Measurements from ENCODE around the gene TANK.
"Not testable (repeated sequence)": the region's sequence is repeated elsewhere in the genome, so short reads cannot be mapped to it uniquely, and the experiment has no call there.

TANK gene

DNA sequence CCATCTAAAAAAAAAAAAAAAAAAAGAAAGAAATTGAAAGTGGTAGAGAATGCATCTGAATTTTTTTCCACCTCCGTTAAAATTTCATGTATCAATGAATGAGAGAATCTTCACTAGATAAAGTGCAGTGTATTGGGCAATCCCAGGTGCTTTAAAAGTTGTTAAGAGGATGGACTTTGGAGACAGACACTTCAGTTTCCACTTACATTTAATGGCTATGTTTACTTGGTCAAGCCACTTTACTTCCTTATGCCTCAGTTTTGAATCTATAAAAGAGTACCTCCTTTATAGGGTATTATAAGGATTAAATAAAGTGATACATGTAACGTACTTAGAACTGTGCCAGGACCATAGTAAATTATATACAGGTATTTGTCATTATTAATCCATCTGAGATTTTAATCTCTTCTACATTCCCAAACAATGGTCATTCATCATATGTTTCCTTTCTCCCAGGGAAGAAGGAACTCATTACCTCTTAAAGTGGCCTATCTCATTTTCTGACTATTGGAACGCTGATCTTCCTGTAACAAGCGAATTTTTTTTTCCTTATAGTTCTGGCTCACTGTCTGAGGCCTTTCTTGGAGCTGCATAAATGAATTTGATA, 29.1 kb upstream of the TANK start:
- TF ChIP-seq, protein P1, sequence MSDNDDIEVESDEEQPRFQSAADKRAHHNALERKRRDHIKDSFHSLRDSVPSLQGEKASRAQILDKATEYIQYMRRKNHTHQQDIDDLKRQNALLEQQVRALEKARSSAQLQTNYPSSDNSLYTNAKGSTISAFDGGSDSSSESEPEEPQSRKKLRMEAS (IDR thresholded peaks at IDR 0.05; ENCODE audit: low read depth, low read length) = no peak
- no peak for TF ChIP-seq POLR2A (IDR thresholded peaks at IDR 0.05; ENCODE audit: extremely low read depth, insufficient read length)
- TF ChIP-seq, protein P2, sequence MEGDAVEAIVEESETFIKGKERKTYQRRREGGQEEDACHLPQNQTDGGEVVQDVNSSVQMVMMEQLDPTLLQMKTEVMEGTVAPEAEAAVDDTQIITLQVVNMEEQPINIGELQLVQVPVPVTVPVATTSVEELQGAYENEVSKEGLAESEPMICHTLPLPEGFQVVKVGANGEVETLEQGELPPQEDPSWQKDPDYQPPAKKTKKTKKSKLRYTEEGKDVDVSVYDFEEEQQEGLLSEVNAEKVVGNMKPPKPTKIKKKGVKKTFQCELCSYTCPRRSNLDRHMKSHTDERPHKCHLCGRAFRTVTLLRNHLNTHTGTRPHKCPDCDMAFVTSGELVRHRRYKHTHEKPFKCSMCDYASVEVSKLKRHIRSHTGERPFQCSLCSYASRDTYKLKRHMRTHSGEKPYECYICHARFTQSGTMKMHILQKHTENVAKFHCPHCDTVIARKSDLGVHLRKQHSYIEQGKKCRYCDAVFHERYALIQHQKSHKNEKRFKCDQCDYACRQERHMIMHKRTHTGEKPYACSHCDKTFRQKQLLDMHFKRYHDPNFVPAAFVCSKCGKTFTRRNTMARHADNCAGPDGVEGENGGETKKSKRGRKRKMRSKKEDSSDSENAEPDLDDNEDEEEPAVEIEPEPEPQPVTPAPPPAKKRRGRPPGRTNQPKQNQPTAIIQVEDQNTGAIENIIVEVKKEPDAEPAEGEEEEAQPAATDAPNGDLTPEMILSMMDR (IDR thresholded peaks at IDR 0.05; ENCODE audit: low read depth, low read length) = no peak
- TF ChIP-seq MYC (IDR thresholded peaks at IDR 0.05; ENCODE audit: low read depth, low read length) = no peak
- no peak for DNase-seq (ENCODE audit: low read depth)
- no peak overlapping the region for H3K4me3 ChIP-seq (ENCODE audit: low read depth, low read length)

GRCh38 chr2:161131804-161132203, 28.4 kb upstream of the TANK start:
- DNase-seq (ENCODE audit: low read depth) = peak; percentile 73
- H3K4me3 ChIP-seq (ENCODE audit: low read depth, low read length) = no peak overlapping the region
- TF ChIP-seq MYC (IDR thresholded peaks at IDR 0.05; ENCODE audit: low read depth, low read length) (no peak), POLR2A (IDR thresholded peaks at IDR 0.05; ENCODE audit: extremely low read depth, insufficient read length) (no peak)
- TF ChIP-seq, protein P1 (IDR thresholded peaks at IDR 0.05; ENCODE audit: low read depth, low read length) = no peak
- TF ChIP-seq, protein P2 (IDR thresholded peaks at IDR 0.05; ENCODE audit: low read depth, low read length) = no peak

DNA sequence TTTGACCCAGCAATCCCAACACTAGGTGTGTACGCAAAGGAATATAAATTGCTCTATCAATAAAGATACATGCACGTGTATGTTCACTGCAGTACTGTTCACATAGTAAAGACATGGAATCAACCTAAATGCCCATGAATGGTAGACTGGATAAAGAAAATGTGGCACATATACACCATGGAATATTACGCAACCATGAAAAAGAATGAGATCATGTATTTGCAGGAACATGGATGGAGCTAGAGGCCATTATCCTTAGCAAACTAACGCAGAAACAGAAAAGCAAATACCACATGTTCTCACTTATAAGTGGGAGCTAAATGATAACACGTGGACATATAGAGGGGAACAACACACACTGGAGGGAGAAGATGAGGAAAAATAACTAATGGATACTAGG, 27.8 kb upstream of the TANK start:
- not testable (repeated sequence) for H3K4me3 ChIP-seq (ENCODE audit: low read depth, low read length); DNase-seq (ENCODE audit: low read depth)

DNA sequence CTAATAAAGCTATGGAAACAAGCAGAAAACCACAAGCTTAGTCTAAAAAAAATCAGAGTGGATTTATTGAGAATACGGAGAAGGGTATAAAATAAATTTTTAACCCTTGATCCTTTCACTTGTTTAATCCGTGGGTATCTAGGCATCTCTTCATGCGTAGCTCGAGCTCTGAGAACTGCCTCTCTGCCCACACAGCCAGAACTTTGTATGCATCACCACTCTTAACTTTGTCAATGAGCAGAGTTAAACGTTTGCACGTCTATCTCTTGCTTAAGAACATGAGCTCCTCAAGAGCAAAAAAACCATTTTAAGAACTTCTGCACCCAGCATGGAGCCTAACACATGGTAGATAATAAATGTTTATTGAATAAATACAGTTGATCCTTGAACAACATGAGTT, 26.9 kb upstream of the TANK start:
- H3K4me3 ChIP-seq (ENCODE audit: low read depth, low read length) = no peak overlapping the region
- TF ChIP-seq POLR2A (IDR thresholded peaks at IDR 0.05; ENCODE audit: extremely low read depth, insufficient read length) (no peak), MYC (IDR thresholded peaks at IDR 0.05; ENCODE audit: low read depth, low read length) (no peak)
- TF ChIP-seq, protein P1 (IDR thresholded peaks at IDR 0.05; ENCODE audit: low read depth, low read length) = no peak
- TF ChIP-seq, protein P2 (IDR thresholded peaks at IDR 0.05; ENCODE audit: low read depth, low read length) = no peak
- no peak for DNase-seq (ENCODE audit: low read depth)

GRCh38 chr2:161134547-161135518, 25.4 kb upstream of the TANK start:
- TF ChIP-seq, protein P1 (IDR thresholded peaks at IDR 0.05; ENCODE audit: low read depth, low read length) = no peak
- TF ChIP-seq, protein P2 (IDR thresholded peaks at IDR 0.05; ENCODE audit: low read depth, low read length) = no peak
- no peak for TF ChIP-seq MYC (IDR thresholded peaks at IDR 0.05; ENCODE audit: low read depth, low read length)
- no peak for TF ChIP-seq POLR2A (IDR thresholded peaks at IDR 0.05; ENCODE audit: extremely low read depth, insufficient read length)
- no peak overlapping the region for H3K4me3 ChIP-seq (ENCODE audit: low read depth, low read length)
- DNase-seq (ENCODE audit: low read depth) = no peak

- TF ChIP-seq MYC (IDR thresholded peaks at IDR 0.05; ENCODE audit: low read depth, low read length) = no peak
- TF ChIP-seq, protein P1 (IDR thresholded peaks at IDR 0.05; ENCODE audit: low read depth, low read length) = no peak
- no peak for TF ChIP-seq POLR2A (IDR thresholded peaks at IDR 0.05; ENCODE audit: extremely low read depth, insufficient read length)
- TF ChIP-seq, protein P2 (IDR thresholded peaks at IDR 0.05; ENCODE audit: low read depth, low read length) = no peak
- H3K4me3 ChIP-seq (ENCODE audit: low read depth, low read length) = peak overlapping the region; percentile 65
- peak; percentile 31 for DNase-seq (ENCODE audit: low read depth)
Observed at GRCh38 chr2:161135951-161136593, 24.2 kb upstream of the TANK start.
